Upper lobe of left lung (tissue), 4 donors: ENCODE measurements around the gene SESN2.

Source experiments
- EP300 ChIP-seq, 4 donors: sonication (generic); formaldehyde crosslinking; IDR thresholded peaks; one replicate each; pipeline ENCODE4 v1.5.1; 2017; ENCODE audit warnings: antibody characterized with exemption in 4 of 4, control low read depth in 2 of 4
- POLR2A ChIP-seq, 4 donors: fragments of 450-650 bp; IDR thresholded peaks; one replicate each; pipeline ENCODE4 v1.5.1; 2016 to 2017; ENCODE audit warnings: antibody characterized with exemption in 4 of 4, mild to moderate bottlenecking in 2 of 4
- TF ChIP-seq, protein P1 (sequence below), 6 experiments: fragments of 450-650 bp in 4 of 6; fragments of 200-600 bp in 2 of 6; sonication (generic) in 2 of 6; IDR thresholded peaks; one replicate each; pipeline ENCODE4 v1.5.1; 2016 to 2019; ENCODE audit warnings: antibody characterized with exemption in 6 of 6

DNA sequence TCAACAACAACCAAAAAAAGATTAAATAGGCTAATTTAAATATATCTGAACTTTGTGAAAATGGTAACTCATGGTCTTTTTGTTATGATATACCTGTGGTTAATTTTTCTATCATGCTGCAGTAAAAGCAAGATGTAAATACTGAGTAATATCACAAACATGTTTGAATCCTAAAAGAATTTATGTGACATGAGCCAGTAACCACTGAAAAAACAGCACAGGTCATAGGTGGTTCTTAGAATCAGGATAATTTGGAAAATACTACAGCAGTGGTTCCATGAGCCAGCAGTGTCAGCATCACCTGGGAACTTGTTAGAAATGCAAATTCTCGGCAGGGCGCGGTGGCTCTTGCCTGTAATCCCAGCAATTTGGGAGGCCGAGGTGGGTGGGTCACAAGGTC is 19.3 kb upstream of the SESN2 start:
- TF ChIP-seq, protein P1, sequence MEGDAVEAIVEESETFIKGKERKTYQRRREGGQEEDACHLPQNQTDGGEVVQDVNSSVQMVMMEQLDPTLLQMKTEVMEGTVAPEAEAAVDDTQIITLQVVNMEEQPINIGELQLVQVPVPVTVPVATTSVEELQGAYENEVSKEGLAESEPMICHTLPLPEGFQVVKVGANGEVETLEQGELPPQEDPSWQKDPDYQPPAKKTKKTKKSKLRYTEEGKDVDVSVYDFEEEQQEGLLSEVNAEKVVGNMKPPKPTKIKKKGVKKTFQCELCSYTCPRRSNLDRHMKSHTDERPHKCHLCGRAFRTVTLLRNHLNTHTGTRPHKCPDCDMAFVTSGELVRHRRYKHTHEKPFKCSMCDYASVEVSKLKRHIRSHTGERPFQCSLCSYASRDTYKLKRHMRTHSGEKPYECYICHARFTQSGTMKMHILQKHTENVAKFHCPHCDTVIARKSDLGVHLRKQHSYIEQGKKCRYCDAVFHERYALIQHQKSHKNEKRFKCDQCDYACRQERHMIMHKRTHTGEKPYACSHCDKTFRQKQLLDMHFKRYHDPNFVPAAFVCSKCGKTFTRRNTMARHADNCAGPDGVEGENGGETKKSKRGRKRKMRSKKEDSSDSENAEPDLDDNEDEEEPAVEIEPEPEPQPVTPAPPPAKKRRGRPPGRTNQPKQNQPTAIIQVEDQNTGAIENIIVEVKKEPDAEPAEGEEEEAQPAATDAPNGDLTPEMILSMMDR (IDR thresholded peaks at IDR 0.05) = no peak
- TF ChIP-seq POLR2A (IDR thresholded peaks at IDR 0.05) = no peak
- TF ChIP-seq EP300 (IDR thresholded peaks at IDR 0.05) = no peak
